HepG2 (cell line): ENCODE results near the gene LIPE. TPM values are rescaled to one million over a fixed set of nuclear protein-coding genes. Genes with fewer than 3 reads are reported as not detected.
A peak's percentile ranks its signal among the peaks of the same experiment; 100 is the strongest.

Source experiments
- ATAC-seq: fragments of 200-7000 bp; cut with Tn5 transposase; 3 replicates; pipeline ENCODE4 v1.9.1; 2020; ENCODE audit warnings: mild to moderate bottlenecking, moderate library complexity
- BruUV-seq: library from RNA; stranded (reverse); fragments of 400-500 nt; replicated peaks from 2 replicates; lab custom pipeline; 2021; lab: Mats Ljungman, UMichigan
- CTCF ChIA-PET: fragments of 300-600 bp; formaldehyde crosslinking; extraction: SDS; loops from one replicate; lab custom pipeline; 2021; ENCODE audit warnings: low total read pairs, inconsistent platforms, low intra/inter-chr PET ratio; lab: Yijun Ruan, JAX
- POLR2A ChIA-PET: fragments of 350-600 bp; sonication (Branson Sonifier 250); formaldehyde crosslinking; loops from one replicate; lab custom pipeline; 2020; ENCODE audit warnings: antibody characterized with exemption, inconsistent platforms; lab: Yijun Ruan, JAX
- DNase-seq: peaks from one replicate; pipeline ENCODE4 v3.0.0-alpha.2; 2015; ENCODE audit warnings: low spot score
- FAIRE-seq: peaks from 3 replicates; lab custom pipeline; 2011; peaks lifted over from hg19 to GRCh38; lab: Jason Lieb, UNC
- H2AFZ ChIP-seq: one replicate; pipeline ENCODE4 v1.6.1; 2011; ENCODE audit warnings: low read length, inconsistent platforms
- H3K27ac ChIP-seq: fragments of 300-600 bp; 3 replicates; pipeline ENCODE4 v1.8.0; 2011; ENCODE audit warnings: mixed run types, mild to moderate bottlenecking, mixed read lengths, low read length, inconsistent platforms; ENCODE audit not compliant: insufficient read depth; ENCODE audit errors: extremely low read length
- H3K27me3 ChIP-seq, 2 experiments: fragments of 200-600 bp in 1 of 2; 2 replicates in 1 of 2; 3 replicates in 1 of 2; pipeline versions ENCODE4 v1.6.0 to v1.8.0; 2011; ENCODE audit warnings: low read length in 2 of 2, mild to moderate bottlenecking in 2 of 2, moderate library complexity in 2 of 2, inconsistent platforms in 1 of 2; ENCODE audit not compliant: insufficient read depth in 2 of 2, control insufficient read depth in 1 of 2
- H3K36me3 ChIP-seq, 2 experiments: fragments of 200-600 bp in 1 of 2; replicated peaks in 1 of 2; 2 replicates in 1 of 2; 3 replicates in 1 of 2; pipeline versions ENCODE4 v1.5.1 to v1.8.0; 2011; ENCODE audit warnings: low read length in 2 of 2, inconsistent platforms in 1 of 2; ENCODE audit not compliant: insufficient read depth in 2 of 2, control insufficient read depth in 1 of 2
- H3K4me1 ChIP-seq: 2 replicates; pipeline ENCODE4 v1.5.1; 2012; ENCODE audit warnings: low read length, inconsistent platforms; ENCODE audit not compliant: insufficient read depth
- H3K4me2 ChIP-seq: 2 replicates; pipeline ENCODE4 v1.6.0; 2011; ENCODE audit warnings: low read depth, low read length, inconsistent platforms
- H3K4me3 ChIP-seq, 3 experiments: fragments of 200-600 bp in 1 of 3; sonication (generic), shearing (Covaris generic) in 1 of 3; replicated peaks in 1 of 3; 2 replicates each; pipeline ENCODE4 v1.5.1; 2011 to 2016; ENCODE audit warnings: low read length in 3 of 3, inconsistent platforms in 2 of 3, low read depth in 2 of 3, mild to moderate bottlenecking in 2 of 3, control low read depth in 1 of 3, mixed read lengths in 1 of 3; ENCODE audit not compliant: insufficient read depth in 1 of 3
- H3K79me2 ChIP-seq: one replicate; pipeline ENCODE4 v1.6.1; 2011; ENCODE audit warnings: low read length, inconsistent platforms; ENCODE audit not compliant: insufficient read depth
- H3K9ac ChIP-seq: 2 replicates; pipeline ENCODE4 v1.6.0; 2011; ENCODE audit warnings: mild to moderate bottlenecking, low read depth, low read length, inconsistent platforms; ENCODE audit not compliant: insufficient read depth
- H3K9me3 ChIP-seq: 2 replicates; pipeline ENCODE4 v1.5.1; 2012; ENCODE audit warnings: mild to moderate bottlenecking, low read length
- H4K20me1 ChIP-seq: 2 replicates; pipeline ENCODE4 v1.6.0; 2011; ENCODE audit warnings: inconsistent platforms, mild to moderate bottlenecking, low read length, moderate library complexity; ENCODE audit not compliant: insufficient read depth
- AHDC1 ChIP-seq: sonication (generic); formaldehyde crosslinking; IDR thresholded peaks from 2 replicates; pipeline ENCODE4 v1.5.1; 2020; ENCODE audit warnings: mild to moderate bottlenecking, missing genetic modification reagents, borderline replicate concordance
- HNF4A ChIP-seq: sonication (generic); formaldehyde crosslinking; IDR thresholded peaks from 2 replicates; pipeline ENCODE4 v1.4.0; 2020; ENCODE audit warnings: missing genetic modification reagents
- MZF1 ChIP-seq: sonication (generic); formaldehyde crosslinking; IDR thresholded peaks from 2 replicates; pipeline ENCODE4 v1.8.1; 2023; ENCODE audit warnings: mild to moderate bottlenecking, missing genetic modification reagents, borderline replicate concordance
- NR2F2 ChIP-seq: IDR thresholded peaks from 2 replicates; pipeline ENCODE4 v1.6.1; 2012; ENCODE audit warnings: low read depth, inconsistent platforms, borderline replicate concordance
- PAWR ChIP-seq: sonication (generic); formaldehyde crosslinking; IDR thresholded peaks from 2 replicates; pipeline ENCODE4 v1.4.0; 2020; ENCODE audit warnings: missing genetic modification reagents, mild to moderate bottlenecking, borderline replicate concordance
- TARDBP ChIP-seq: sonication (generic); formaldehyde crosslinking; IDR thresholded peaks from 2 replicates; pipeline ENCODE4 v1.8.0; 2022; ENCODE audit warnings: mild to moderate bottlenecking, missing genetic modification reagents
- TGIF2 ChIP-seq: IDR thresholded peaks from 2 replicates; pipeline ENCODE4 v1.6.1; 2016; ENCODE audit warnings: control low read depth, missing compliant biosample characterization
- ZBTB38 ChIP-seq: sonication (generic); formaldehyde crosslinking; IDR thresholded peaks from 2 replicates; pipeline ENCODE4 v1.5.1; 2020; ENCODE audit warnings: mild to moderate bottlenecking, missing genetic modification reagents
- ZNF558 ChIP-seq: sonication (generic); formaldehyde crosslinking; IDR thresholded peaks from 2 replicates; pipeline ENCODE4 v1.9.0; 2022; ENCODE audit warnings: mild to moderate bottlenecking, missing genetic modification reagents, borderline replicate concordance
- ZNF883 ChIP-seq: sonication (generic); formaldehyde crosslinking; IDR thresholded peaks from 2 replicates; pipeline ENCODE4 v1.5.1; 2020; ENCODE audit warnings: mild to moderate bottlenecking, missing genetic modification reagents; ENCODE audit errors: not compliant biosample characterization
- WGBS: methylation state at CpG from one replicate; pipeline ENCODE4 v1.1.6; 2017; ENCODE audit warnings: low lambda C conversion rate; 5-methylcytosine and 5-hydroxymethylcytosine counted together
- in situ Hi-C: cut with HindIII; loops from 2 replicates; pipeline ENCODE4 v1.10.0; 2017; ENCODE audit warnings: low pct_unique_long_range_greater_than_20kb; ENCODE audit not compliant: extremely low pct_ligation_motif_present
- intact Hi-C: fragments of 100-400 bp; cut with micrococcal nuclease; formaldehyde crosslinking; loops from one replicate; pipeline ENCODE4 v1.10.0; 2022; ENCODE audit not compliant: unreplicated experiment
- polyA plus RNA-seq, 8 experiments: library from polyadenylated mRNA; depleted of rRNA in 3 of 8; stranded (reverse) in 7 of 8; unstranded in 1 of 8; fragments of >200 nt; fragmentation: Illumina TruSeq in 4 of 8; extraction: Trizol in 4 of 8; gene quantifications; 2 replicates each; pipeline versions ENCODE4 v1.2.1 to v1.2.3, GENCODE V29; 2011 to 2016; ENCODE audit warnings: low read depth in 4 of 8, missing spikeins in 1 of 8, mixed read lengths in 1 of 8; ENCODE audit not compliant: insufficient read depth in 1 of 8
- total RNA-seq, 5 experiments: library from RNA; depleted of rRNA; stranded (reverse); fragments of >200 nt; fragmentation: Illumina TruSeq; extraction: Trizol; gene quantifications; 2 replicates each; pipeline ENCODE4 v1.2.3, GENCODE V29; 2016; ENCODE audit warnings: low read depth in 1 of 5

LIPE gene
- total and polyA plus RNA-seq, 2 of the 13 experiments (the other 11 are each of a cell fraction or from before 2014, with no cell fraction given), result not detected

DNA sequence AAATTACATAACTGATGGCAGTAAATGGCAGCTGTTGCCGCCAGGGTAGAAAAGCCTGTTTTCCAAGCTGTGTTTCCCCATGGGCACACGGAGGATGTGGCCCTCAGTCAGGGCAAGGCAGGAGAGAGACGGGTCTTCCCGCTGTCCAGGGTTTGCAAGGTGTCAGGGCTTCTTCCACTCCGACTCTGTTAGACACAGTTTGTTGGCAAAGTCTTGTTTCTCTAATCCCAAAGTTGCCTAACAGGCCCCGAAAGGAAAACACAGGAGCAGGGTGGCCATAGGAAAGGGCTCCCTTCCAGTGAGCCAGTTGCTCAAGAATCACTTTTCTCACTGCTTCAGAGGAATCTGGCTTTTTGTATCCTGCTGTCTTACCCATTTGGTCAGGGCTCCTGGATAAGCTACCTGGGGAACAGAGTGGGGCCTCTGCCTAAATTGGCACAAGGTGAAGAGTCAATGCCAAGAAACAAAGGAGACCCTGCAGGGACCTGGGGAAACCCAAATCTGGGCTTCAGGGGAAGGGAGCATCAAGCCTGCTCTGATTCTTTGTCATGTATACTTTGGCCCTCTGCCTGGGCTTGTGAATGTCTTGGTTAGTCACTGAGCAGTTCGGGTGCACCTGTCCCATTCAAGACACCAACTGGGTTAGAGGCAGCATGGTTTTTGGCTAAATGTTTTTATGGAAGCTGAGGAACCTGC is 44.5 kb upstream of the LIPE start:
- DNase-seq (no peak), FAIRE-seq (no peak), ATAC-seq (no peak)
- no peak overlapping the region for H3K9ac ChIP-seq
- no peaks in the 10 kb centered on the region for H3K27me3 ChIP-seq
- ChIA-PET CTCF (no interaction called here), POLR2A (interaction anchor here (1.1 to 4.5 kb wide), 3 partner anchors 27 to 57 kb away, joined by 3 to 25 read pairs (median 5); partner anchors contain the start of gene CEACAM1)
- no peaks in the 10 kb centered on the region for H3K9me3 ChIP-seq
- WGBS, result 82% methylated on average over 7 of the region's 7 CpGs
- H3K79me2 ChIP-seq, result no peaks in the 10 kb centered on the region
- TF ChIP-seq NR2F2 (no peak), AHDC1 (no peak), ZBTB38 (CRISPR knock-in tag) (no peak), MZF1 (CRISPR knock-in tag) (no peak), HNF4A (CRISPR knock-in tag) (no peak), PAWR (no peak), TARDBP (CRISPR knock-in tag) (no peak), TGIF2 (CRISPR knock-in tag) (no peak), ZNF883 (CRISPR knock-in tag) (no peak), ZNF558 (CRISPR knock-in tag) (no peak)
- H3K36me3 ChIP-seq, result no peaks in the 10 kb centered on the region
- H4K20me1 ChIP-seq, result no peaks in the 10 kb centered on the region
- H3K4me2 ChIP-seq, result no peak overlapping the region
- peak overlapping the region; percentile 11 for H2AFZ ChIP-seq
- in situ Hi-C loops (no loop called here), intact Hi-C loops (no loop called here)
- peaks cover 59% of the 10 kb centered on the region for H3K4me1 ChIP-seq
- no peak overlapping the region for H3K27ac ChIP-seq
- no peak overlapping the region for H3K4me3 ChIP-seq
- BruUV-seq, result no TSS peak
